Neural cell (in vitro differentiated cells): ENCODE data around the gene KIF18B. TPM values are rescaled to one million over a fixed set of nuclear protein-coding genes. Genes with fewer than 3 reads are reported as not detected.

Experiments used
- H2AFZ ChIP-seq: fragments of 200-600, 300-800 bp; sonication (generic), shearing (Covaris generic); 2 replicates; pipeline ENCODE4 v1.6.0; 2014; ENCODE audit warnings: low read depth, mild to moderate bottlenecking, antibody characterized with exemption, low read length, moderate library complexity
- H3F3A ChIP-seq: fragments of 200-600 bp; shearing (Covaris generic); 2 replicates; pipeline ENCODE4 v1.6.1; 2016; ENCODE audit warnings: mild to moderate bottlenecking, moderate library complexity, mixed read lengths, antibody characterized with exemption, low read length; ENCODE audit not compliant: insufficient read depth, poor library complexity, severe bottlenecking
- H3K27ac ChIP-seq: fragments of 200-600, 300-800 bp; sonication (generic), shearing (Covaris generic); 2 replicates; pipeline ENCODE4 v1.5.1; 2014; ENCODE audit warnings: mild to moderate bottlenecking, low read length, moderate library complexity
- H3K27me3 ChIP-seq: fragments of 300-800, 200-600 bp; sonication (generic), shearing (Covaris generic); 2 replicates; pipeline ENCODE4 v1.6.0; 2014; ENCODE audit warnings: mild to moderate bottlenecking, low read depth, low read length, moderate library complexity; ENCODE audit not compliant: insufficient read depth
- H3K36me3 ChIP-seq: fragments of 300-800, 200-600 bp; sonication (generic), shearing (Covaris generic); 2 replicates; pipeline ENCODE4 v1.5.1; 2014; ENCODE audit warnings: mild to moderate bottlenecking, antibody characterized with exemption, low read length, moderate library complexity; ENCODE audit not compliant: insufficient read depth
- H3K4me2 ChIP-seq: fragments of 300-800, 200-600 bp; sonication (generic), shearing (Covaris generic); 2 replicates; pipeline ENCODE4 v1.6.0; 2014; ENCODE audit warnings: mild to moderate bottlenecking, low read length
- H3K4me3 ChIP-seq: fragments of 300-800, 200-600 bp; sonication (generic), shearing (Covaris generic); 2 replicates; pipeline ENCODE4 v1.5.1; 2014; ENCODE audit warnings: mild to moderate bottlenecking, low read length, moderate library complexity
- H3K79me2 ChIP-seq: fragments of 200-600 bp; shearing (Covaris generic); replicated peaks from 2 replicates; pipeline ENCODE4 v1.6.0; 2014; ENCODE audit warnings: mild to moderate bottlenecking, low read length, moderate library complexity; ENCODE audit not compliant: insufficient read depth
- H3K9ac ChIP-seq: fragments of 300-800, 200-600 bp; sonication (generic), shearing (Covaris generic); 2 replicates; pipeline ENCODE4 v1.6.1; 2016; ENCODE audit warnings: mild to moderate bottlenecking, low read length, mixed read lengths
- H3K9me2 ChIP-seq: fragments of 200-600 bp; shearing (Covaris generic); 2 replicates; pipeline ENCODE4 v1.6.1; 2016; ENCODE audit warnings: mild to moderate bottlenecking, low read length, mixed read lengths; ENCODE audit not compliant: insufficient read depth
- H3K9me3 ChIP-seq: fragments of 200-600, 300-800 bp; sonication (generic), shearing (Covaris generic); 2 replicates; pipeline ENCODE4 v1.6.1; 2016; ENCODE audit warnings: mild to moderate bottlenecking, mixed run types, low read length, moderate library complexity, mixed read lengths
- H4K20me1 ChIP-seq: fragments of 200-600 bp; shearing (Covaris generic); 2 replicates; pipeline ENCODE4 v1.6.1; 2016; ENCODE audit warnings: mild to moderate bottlenecking, mixed run types; ENCODE audit not compliant: insufficient read depth
- EP300 ChIP-seq: fragments of 450-650 bp; conservative IDR thresholded peaks from 2 replicates; pipeline ENCODE4 v1.6.1; 2014; ENCODE audit warnings: antibody characterized with exemption, mild to moderate bottlenecking, moderate library complexity; ENCODE audit not compliant: poor library complexity, severe bottlenecking
- EZH2 ChIP-seq: fragments of 200-600, 300-800 bp; shearing (Covaris generic), sonication (generic); IDR thresholded peaks from 2 replicates; pipeline ENCODE4 v1.6.1; 2014; ENCODE audit warnings: antibody characterized with exemption, low read length, borderline replicate concordance, mild to moderate bottlenecking; ENCODE audit not compliant: insufficient read depth, poor library complexity, severe bottlenecking
- MXI1 ChIP-seq: fragments of 450-650 bp; conservative IDR thresholded peaks from 2 replicates; pipeline ENCODE4 v1.6.1; 2014; ENCODE audit warnings: antibody characterized with exemption, mild to moderate bottlenecking; ENCODE audit not compliant: poor library complexity, severe bottlenecking
- POLR2AphosphoS5 ChIP-seq: IDR thresholded peaks from 2 replicates; pipeline ENCODE4 v1.6.1; 2012
- RAD21 ChIP-seq: fragments of 450-650 bp; conservative IDR thresholded peaks from 2 replicates; pipeline ENCODE4 v1.6.1; 2014; ENCODE audit warnings: antibody characterized with exemption, mild to moderate bottlenecking, moderate library complexity
- SMC3 ChIP-seq: fragments of 450-650 bp; conservative IDR thresholded peaks from 2 replicates; pipeline ENCODE4 v1.6.1; 2014; ENCODE audit warnings: antibody characterized with exemption, mild to moderate bottlenecking, moderate library complexity; ENCODE audit not compliant: poor library complexity
- TAF1 ChIP-seq: IDR thresholded peaks from 2 replicates; pipeline ENCODE4 v1.6.1; 2012; ENCODE audit warnings: low read depth
- polyA plus RNA-seq: library from polyadenylated mRNA; depleted of rRNA; stranded (reverse); fragments of >200 nt; gene quantifications from 2 replicates; pipeline ENCODE4 v1.2.3, GENCODE V29; 2014
- TF ChIP-seq, protein P1 (sequence below): IDR thresholded peaks from 2 replicates; pipeline ENCODE4 v1.6.1; 2012; ENCODE audit warnings: borderline replicate concordance
- TF ChIP-seq, protein P2 (sequence below): fragments of 450-650 bp; IDR thresholded peaks from 2 replicates; pipeline ENCODE4 v1.5.1; 2014; ENCODE audit warnings: antibody characterized with exemption, mild to moderate bottlenecking, moderate library complexity; ENCODE audit not compliant: poor library complexity, severe bottlenecking

The KIF18B gene
- polyA plus RNA-seq, 1 donor from 2014 or later, result 0.10 TPM

DNA sequence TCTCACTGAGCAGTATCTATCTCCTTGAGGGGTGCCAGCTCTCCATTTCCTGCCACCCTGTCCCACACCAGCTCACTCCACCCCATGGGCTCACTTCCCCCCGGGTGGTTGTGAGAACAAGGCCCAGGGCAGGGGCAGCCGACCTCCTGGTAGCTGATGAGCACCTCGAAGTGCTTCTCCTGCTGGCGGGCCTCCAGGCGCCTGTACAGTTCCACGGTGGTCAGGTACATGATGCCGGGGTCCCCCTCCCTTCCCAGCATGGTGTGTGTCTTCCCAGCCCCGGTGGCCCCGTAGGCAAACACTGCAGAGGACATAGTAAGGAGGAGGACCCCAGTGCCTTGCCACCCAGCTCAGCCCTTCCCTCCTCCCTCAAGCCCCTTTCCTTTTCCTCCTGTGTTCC is 12.5 kb downstream of the KIF18B start:
- H3K4me2 ChIP-seq, result no peak overlapping the region
- no peak overlapping the region for H3K27ac ChIP-seq
- TF ChIP-seq EP300 (no peak), EZH2 (no peak), RAD21 (no peak), TAF1 (no peak), POLR2AphosphoS5 (no peak), SMC3 (no peak), MXI1 (no peak)
- TF ChIP-seq, protein P1, sequence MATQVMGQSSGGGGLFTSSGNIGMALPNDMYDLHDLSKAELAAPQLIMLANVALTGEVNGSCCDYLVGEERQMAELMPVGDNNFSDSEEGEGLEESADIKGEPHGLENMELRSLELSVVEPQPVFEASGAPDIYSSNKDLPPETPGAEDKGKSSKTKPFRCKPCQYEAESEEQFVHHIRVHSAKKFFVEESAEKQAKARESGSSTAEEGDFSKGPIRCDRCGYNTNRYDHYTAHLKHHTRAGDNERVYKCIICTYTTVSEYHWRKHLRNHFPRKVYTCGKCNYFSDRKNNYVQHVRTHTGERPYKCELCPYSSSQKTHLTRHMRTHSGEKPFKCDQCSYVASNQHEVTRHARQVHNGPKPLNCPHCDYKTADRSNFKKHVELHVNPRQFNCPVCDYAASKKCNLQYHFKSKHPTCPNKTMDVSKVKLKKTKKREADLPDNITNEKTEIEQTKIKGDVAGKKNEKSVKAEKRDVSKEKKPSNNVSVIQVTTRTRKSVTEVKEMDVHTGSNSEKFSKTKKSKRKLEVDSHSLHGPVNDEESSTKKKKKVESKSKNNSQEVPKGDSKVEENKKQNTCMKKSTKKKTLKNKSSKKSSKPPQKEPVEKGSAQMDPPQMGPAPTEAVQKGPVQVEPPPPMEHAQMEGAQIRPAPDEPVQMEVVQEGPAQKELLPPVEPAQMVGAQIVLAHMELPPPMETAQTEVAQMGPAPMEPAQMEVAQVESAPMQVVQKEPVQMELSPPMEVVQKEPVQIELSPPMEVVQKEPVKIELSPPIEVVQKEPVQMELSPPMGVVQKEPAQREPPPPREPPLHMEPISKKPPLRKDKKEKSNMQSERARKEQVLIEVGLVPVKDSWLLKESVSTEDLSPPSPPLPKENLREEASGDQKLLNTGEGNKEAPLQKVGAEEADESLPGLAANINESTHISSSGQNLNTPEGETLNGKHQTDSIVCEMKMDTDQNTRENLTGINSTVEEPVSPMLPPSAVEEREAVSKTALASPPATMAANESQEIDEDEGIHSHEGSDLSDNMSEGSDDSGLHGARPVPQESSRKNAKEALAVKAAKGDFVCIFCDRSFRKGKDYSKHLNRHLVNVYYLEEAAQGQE, result no peak
- TF ChIP-seq, protein P2, sequence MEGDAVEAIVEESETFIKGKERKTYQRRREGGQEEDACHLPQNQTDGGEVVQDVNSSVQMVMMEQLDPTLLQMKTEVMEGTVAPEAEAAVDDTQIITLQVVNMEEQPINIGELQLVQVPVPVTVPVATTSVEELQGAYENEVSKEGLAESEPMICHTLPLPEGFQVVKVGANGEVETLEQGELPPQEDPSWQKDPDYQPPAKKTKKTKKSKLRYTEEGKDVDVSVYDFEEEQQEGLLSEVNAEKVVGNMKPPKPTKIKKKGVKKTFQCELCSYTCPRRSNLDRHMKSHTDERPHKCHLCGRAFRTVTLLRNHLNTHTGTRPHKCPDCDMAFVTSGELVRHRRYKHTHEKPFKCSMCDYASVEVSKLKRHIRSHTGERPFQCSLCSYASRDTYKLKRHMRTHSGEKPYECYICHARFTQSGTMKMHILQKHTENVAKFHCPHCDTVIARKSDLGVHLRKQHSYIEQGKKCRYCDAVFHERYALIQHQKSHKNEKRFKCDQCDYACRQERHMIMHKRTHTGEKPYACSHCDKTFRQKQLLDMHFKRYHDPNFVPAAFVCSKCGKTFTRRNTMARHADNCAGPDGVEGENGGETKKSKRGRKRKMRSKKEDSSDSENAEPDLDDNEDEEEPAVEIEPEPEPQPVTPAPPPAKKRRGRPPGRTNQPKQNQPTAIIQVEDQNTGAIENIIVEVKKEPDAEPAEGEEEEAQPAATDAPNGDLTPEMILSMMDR, result no peak
- no peaks in the 10 kb centered on the region for H3F3A ChIP-seq
- no peaks in the 10 kb centered on the region for H3K9me2 ChIP-seq
- H3K79me2 ChIP-seq, result peaks cover 10% of the 10 kb centered on the region
- no peaks in the 10 kb centered on the region for H4K20me1 ChIP-seq
- no peaks in the 10 kb centered on the region for H3K9me3 ChIP-seq
- no peaks in the 10 kb centered on the region for H3K36me3 ChIP-seq
- no peaks in the 10 kb centered on the region for H3K27me3 ChIP-seq
- no peak overlapping the region for H3K9ac ChIP-seq
- no peak overlapping the region for H2AFZ ChIP-seq
- no peak overlapping the region for H3K4me3 ChIP-seq

DNA sequence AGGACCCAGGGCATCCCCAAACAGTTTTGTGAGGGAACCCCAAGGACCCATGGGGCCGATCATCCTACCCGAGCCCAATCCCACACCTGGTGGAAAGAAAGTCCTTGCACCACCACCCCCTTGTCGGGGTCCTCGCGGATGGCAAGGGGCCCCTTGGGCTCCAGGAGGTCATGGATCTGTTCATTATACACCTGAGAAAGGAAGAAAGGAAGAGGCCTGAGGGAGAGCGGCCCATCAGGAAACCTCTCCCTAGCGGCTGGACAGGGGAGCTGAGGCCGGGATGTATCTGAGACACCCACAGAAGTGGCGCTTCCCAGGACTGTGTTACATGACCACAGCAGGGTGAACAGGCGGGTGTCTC is 12.8 kb downstream of the KIF18B start:
- no peaks in the 10 kb centered on the region for H3K9me2 ChIP-seq
- no peak overlapping the region for H3K9ac ChIP-seq
- no peaks in the 10 kb centered on the region for H4K20me1 ChIP-seq
- TF ChIP-seq EP300 (no peak), RAD21 (no peak), EZH2 (no peak), SMC3 (no peak), MXI1 (no peak), TAF1 (no peak), POLR2AphosphoS5 (no peak)
- TF ChIP-seq, protein P2, result no peak
- TF ChIP-seq, protein P1, result no peak
- H3K4me3 ChIP-seq, result no peak overlapping the region
- H3K27ac ChIP-seq, result no peak overlapping the region
- H3F3A ChIP-seq, result no peaks in the 10 kb centered on the region
- H3K4me2 ChIP-seq, result no peak overlapping the region
- H3K9me3 ChIP-seq, result no peaks in the 10 kb centered on the region
- no peak overlapping the region for H2AFZ ChIP-seq
- H3K36me3 ChIP-seq, result no peaks in the 10 kb centered on the region
- no peaks in the 10 kb centered on the region for H3K27me3 ChIP-seq
- H3K79me2 ChIP-seq, result peaks cover 10% of the 10 kb centered on the region
